GM21390 (cell line): ENCODE results near the gene STAC3.

Source experiments
- ATAC-seq: cut with Tn5 transposase; IDR thresholded peaks from one replicate; pipeline ENCODE4 v1.9.1; 2021; ENCODE audit not compliant: unreplicated experiment

The STAC3 gene

GRCh38 chr12:57211791-57212700 lies 38.9 kb downstream of the STAC3 start:
- ATAC-seq, result no peak

GRCh38 chr12:57210926-57211692 lies 39.9 kb downstream of the STAC3 start:
- ATAC-seq, result no peak

GRCh38 chr12:57210461-57210860 lies 40.5 kb downstream of the STAC3 start:
- ATAC-seq, result no peak

- ATAC-seq, result no peak
Observed at GRCh38 chr12:57209916-57210315, 41.1 kb downstream of the STAC3 start.

GRCh38 chr12:57208631-57209282 lies 42.2 kb downstream of the STAC3 start:
- ATAC-seq, result no peak

- no peak for ATAC-seq
Observed at GRCh38 chr12:57207731-57208630, 43.0 kb downstream of the STAC3 start.

GRCh38 chr12:57205931-57206330 lies 45.1 kb downstream of the STAC3 start:
- ATAC-seq, result no peak

GRCh38 chr12:57205186-57205585 lies 45.8 kb downstream of the STAC3 start:
- ATAC-seq, result no peak

GRCh38 chr12:57204454-57204853 lies 46.5 kb downstream of the STAC3 start:
- ATAC-seq, result no peak

- no peak for ATAC-seq
Observed at GRCh38 chr12:57203791-57204190, 47.2 kb downstream of the STAC3 start.

GRCh38 chr12:57203201-57203600 lies 47.8 kb downstream of the STAC3 start:
- ATAC-seq, result no peak

- ATAC-seq, result no peak
Observed at GRCh38 chr12:57202321-57202720, 48.7 kb downstream of the STAC3 start.

- ATAC-seq, result no peak
Observed at GRCh38 chr12:57201631-57202030, 49.4 kb downstream of the STAC3 start.

GRCh38 chr12:57201219-57201618 lies 49.8 kb downstream of the STAC3 start:
- ATAC-seq, result no peak

GRCh38 chr12:57200497-57200896 lies 50.5 kb downstream of the STAC3 start:
- no peak for ATAC-seq

GRCh38 chr12:57199191-57199590 lies 51.8 kb downstream of the STAC3 start:
- no peak for ATAC-seq

GRCh38 chr12:57198329-57198728 lies 52.7 kb downstream of the STAC3 start:
- no peak for ATAC-seq

GRCh38 chr12:57196956-57197355 lies 54.0 kb downstream of the STAC3 start:
- ATAC-seq, result no peak

GRCh38 chr12:57196439-57196838 lies 54.5 kb downstream of the STAC3 start:
- ATAC-seq, result no peak

- no peak for ATAC-seq
Observed at GRCh38 chr12:57195611-57196371, 55.2 kb downstream of the STAC3 start.
